Muscle layer of colon (tissue), 2 donors: Measurements from ENCODE around the gene HIPK2.

Experiments
- H3K27ac ChIP-seq: one replicate; pipeline ENCODE4 v1.7.0; 2013; ENCODE audit warnings: low read depth, mild to moderate bottlenecking, low read length, moderate library complexity
- H3K27me3 ChIP-seq, 2 donors: one replicate each; pipeline ENCODE4 v1.7.0; 2013; ENCODE audit warnings: low read length in 2 of 2, mild to moderate bottlenecking in 2 of 2; ENCODE audit not compliant: insufficient read depth in 2 of 2, control insufficient read depth in 1 of 2
- H3K36me3 ChIP-seq: one replicate; pipeline ENCODE4 v1.7.0; 2013; ENCODE audit warnings: mild to moderate bottlenecking, low read length; ENCODE audit not compliant: insufficient read depth
- H3K4me1 ChIP-seq: one replicate; pipeline ENCODE4 v1.7.0; 2013; ENCODE audit warnings: mild to moderate bottlenecking, low read length; ENCODE audit not compliant: insufficient read depth
- H3K4me3 ChIP-seq, 2 donors: one replicate each; pipeline ENCODE4 v1.7.0; 2013; ENCODE audit warnings: low read length in 2 of 2, low read depth in 1 of 2, mild to moderate bottlenecking in 1 of 2, moderate library complexity in 1 of 2
- H3K9ac ChIP-seq: one replicate; pipeline ENCODE4 v1.7.0; 2013; ENCODE audit warnings: low read length
- H3K9me3 ChIP-seq: one replicate; pipeline ENCODE4 v1.7.0; 2013; ENCODE audit warnings: mild to moderate bottlenecking, low read length
- donor health status: abdominal sarcoma.
- donor health status: Adenocarcinoma of cecum.

HIPK2 gene

GRCh38 chr7:139808846-139809442 is 31.1 kb upstream of the HIPK2 start:
- Histone ChIP-seq H3K36me3 (no peaks in the 10 kb centered on the region), H3K4me3 (no peak overlapping the region), H3K9ac (no peak overlapping the region), H3K27ac (no peak overlapping the region), H3K27me3 (no peaks in the 10 kb centered on the region), H3K4me1 (no peaks in the 10 kb centered on the region), H3K9me3 (no peaks in the 10 kb centered on the region)

GRCh38 chr7:139808427-139808826 is 30.6 kb upstream of the HIPK2 start:
- Histone ChIP-seq H3K9me3 (no peaks in the 10 kb centered on the region), H3K9ac (no peak overlapping the region), H3K27ac (no peak overlapping the region), H3K4me1 (no peaks in the 10 kb centered on the region), H3K27me3 (no peaks in the 10 kb centered on the region), H3K4me3 (no peak overlapping the region), H3K36me3 (no peaks in the 10 kb centered on the region)

GRCh38 chr7:139807009-139807408 is 29.2 kb upstream of the HIPK2 start:
- Histone ChIP-seq H3K36me3 (no peaks in the 10 kb centered on the region), H3K9ac (no peak overlapping the region), H3K27me3 (no peaks in the 10 kb centered on the region), H3K9me3 (no peaks in the 10 kb centered on the region), H3K4me3 (no peak overlapping the region), H3K27ac (no peak overlapping the region), H3K4me1 (no peaks in the 10 kb centered on the region)

GRCh38 chr7:139804571-139804970 is 26.8 kb upstream of the HIPK2 start:
- Histone ChIP-seq H3K36me3 (no peaks in the 10 kb centered on the region), H3K4me3 (no peak overlapping the region), H3K9me3 (no peaks in the 10 kb centered on the region), H3K27ac (no peak overlapping the region), H3K4me1 (no peaks in the 10 kb centered on the region), H3K27me3 (no peaks in the 10 kb centered on the region), H3K9ac (no peak overlapping the region)

- H3K36me3 ChIP-seq: no peaks in the 10 kb centered on the region
- no peaks in the 10 kb centered on the region for H3K4me1 ChIP-seq
Observed at GRCh38 chr7:139799586-139799985, 21.8 kb upstream of the HIPK2 start.

GRCh38 chr7:139798892-139799291 is 21.1 kb upstream of the HIPK2 start:
- H3K4me1 ChIP-seq: no peaks in the 10 kb centered on the region
- H3K27ac ChIP-seq: no peak overlapping the region
- H3K9ac ChIP-seq: no peak overlapping the region
- no peaks in the 10 kb centered on the region for H3K27me3 ChIP-seq
- no peak overlapping the region for H3K4me3 ChIP-seq
- no peaks in the 10 kb centered on the region for H3K9me3 ChIP-seq
- H3K36me3 ChIP-seq: no peaks in the 10 kb centered on the region

More at GRCh38 chr7:139799586-139799985, 21.8 kb upstream of the HIPK2 start:
- H3K27me3 ChIP-seq: no peaks in the 10 kb centered on the region
- H3K9me3 ChIP-seq: no peaks in the 10 kb centered on the region
- no peak overlapping the region for H3K9ac ChIP-seq
- no peak overlapping the region for H3K4me3 ChIP-seq
- no peak overlapping the region for H3K27ac ChIP-seq

GRCh38 chr7:139798221-139798620 is 20.4 kb upstream of the HIPK2 start:
- no peak overlapping the region for H3K9ac ChIP-seq
- H3K27me3 ChIP-seq: no peaks in the 10 kb centered on the region
- no peaks in the 10 kb centered on the region for H3K36me3 ChIP-seq
- H3K9me3 ChIP-seq: no peaks in the 10 kb centered on the region
- H3K27ac ChIP-seq: no peak overlapping the region
- H3K4me1 ChIP-seq: no peaks in the 10 kb centered on the region
- H3K4me3 ChIP-seq: no peak overlapping the region

GRCh38 chr7:139797607-139798006 is 19.8 kb upstream of the HIPK2 start:
- H3K4me1 ChIP-seq: no peaks in the 10 kb centered on the region
- no peaks in the 10 kb centered on the region for H3K27me3 ChIP-seq
- H3K4me3 ChIP-seq: no peak overlapping the region
- no peaks in the 10 kb centered on the region for H3K9me3 ChIP-seq
- no peaks in the 10 kb centered on the region for H3K36me3 ChIP-seq
- no peak overlapping the region for H3K9ac ChIP-seq
- no peak overlapping the region for H3K27ac ChIP-seq

- Histone ChIP-seq H3K27ac (no peak overlapping the region), H3K27me3 (no peaks in the 10 kb centered on the region), H3K9me3 (no peaks in the 10 kb centered on the region), H3K4me1 (no peaks in the 10 kb centered on the region), H3K4me3 (no peak overlapping the region), H3K9ac (no peak overlapping the region), H3K36me3 (no peaks in the 10 kb centered on the region)
Observed at GRCh38 chr7:139791316-139791715, 13.5 kb upstream of the HIPK2 start.

GRCh38 chr7:139784648-139785047 is 6.8 kb upstream of the HIPK2 start:
- no peaks in the 10 kb centered on the region for H3K4me1 ChIP-seq
- H3K4me3 ChIP-seq: no peak overlapping the region
- no peaks in the 10 kb centered on the region for H3K9me3 ChIP-seq
- H3K36me3 ChIP-seq: no peaks in the 10 kb centered on the region
- no peak overlapping the region for H3K9ac ChIP-seq
- H3K27me3 ChIP-seq: no peaks in the 10 kb centered on the region
- no peak overlapping the region for H3K27ac ChIP-seq

GRCh38 chr7:139783647-139784385 is 6.0 kb upstream of the HIPK2 start:
- Histone ChIP-seq H3K27ac (no peak overlapping the region), H3K4me1 (peaks cover 5% of the 10 kb centered on the region), H3K36me3 (no peaks in the 10 kb centered on the region), H3K9me3 (no peaks in the 10 kb centered on the region), H3K27me3 (no peaks in the 10 kb centered on the region), H3K9ac (no peak overlapping the region), H3K4me3 (no peak overlapping the region)

GRCh38 chr7:139782932-139783331 is 5.1 kb upstream of the HIPK2 start:
- H3K36me3 ChIP-seq: no peaks in the 10 kb centered on the region
- H3K9me3 ChIP-seq: no peaks in the 10 kb centered on the region
- no peak overlapping the region for H3K27ac ChIP-seq
- H3K4me1 ChIP-seq: peaks cover 8% of the 10 kb centered on the region
- H3K27me3 ChIP-seq: no peaks in the 10 kb centered on the region
- no peak overlapping the region for H3K4me3 ChIP-seq
- no peak overlapping the region for H3K9ac ChIP-seq
